ENCODE measurements around the gene IFFO2.

IFFO2 gene

DNA sequence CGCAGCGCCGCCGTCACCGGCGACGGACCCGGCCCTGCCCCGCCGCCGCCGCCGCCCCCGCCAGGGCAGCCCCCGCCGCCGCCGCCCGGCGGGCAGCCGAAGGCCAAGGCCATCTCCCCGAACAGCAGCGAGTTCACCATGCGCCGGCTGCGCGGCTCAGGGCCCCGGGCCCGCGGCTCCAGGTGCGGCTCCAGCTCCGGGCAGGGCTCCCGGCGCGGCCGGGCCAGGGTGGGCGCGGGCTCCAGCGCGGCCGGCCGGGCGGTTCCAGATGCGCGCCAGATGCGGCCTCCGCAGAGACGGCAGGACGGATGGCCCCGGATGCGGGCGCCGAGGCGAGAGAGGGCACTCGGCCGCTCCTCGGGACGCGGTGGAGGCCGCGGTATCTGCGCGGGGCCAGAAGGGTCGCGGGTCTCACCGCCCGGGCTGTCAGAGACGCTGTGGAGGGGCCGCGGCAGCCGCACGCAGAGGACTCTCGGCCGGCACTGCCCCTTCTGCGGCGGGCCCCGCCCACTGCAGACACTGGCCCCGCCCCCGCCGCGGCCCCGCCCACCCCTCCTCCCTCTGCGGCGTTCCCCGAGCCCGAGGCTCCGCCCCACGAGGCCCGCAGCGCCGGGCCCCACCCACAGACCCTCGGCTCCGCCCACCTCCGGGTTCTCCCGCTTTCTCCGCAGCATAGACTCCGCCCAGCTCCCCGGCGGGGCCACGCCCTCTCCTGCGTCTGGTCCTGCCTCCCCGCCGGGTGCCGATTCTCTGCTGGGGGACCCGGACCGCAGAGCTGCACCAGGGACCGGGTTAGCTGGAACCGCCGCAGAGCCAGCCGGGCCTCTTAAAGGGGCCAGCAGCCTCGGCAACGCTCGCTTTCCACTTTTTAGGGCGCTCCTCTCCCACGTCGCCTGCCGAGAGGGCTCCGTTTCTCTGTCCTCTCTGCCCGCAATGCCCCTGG lies at the start of gene IFFO2:
Gene IFFO2, minus strand, starts transcription at position 484 of the 943 bp plus-strand sequence. Its CDS starts 344 bp downstream, at position 140.
- DNase-seq: peak; percentile 96 to 98

DNA sequence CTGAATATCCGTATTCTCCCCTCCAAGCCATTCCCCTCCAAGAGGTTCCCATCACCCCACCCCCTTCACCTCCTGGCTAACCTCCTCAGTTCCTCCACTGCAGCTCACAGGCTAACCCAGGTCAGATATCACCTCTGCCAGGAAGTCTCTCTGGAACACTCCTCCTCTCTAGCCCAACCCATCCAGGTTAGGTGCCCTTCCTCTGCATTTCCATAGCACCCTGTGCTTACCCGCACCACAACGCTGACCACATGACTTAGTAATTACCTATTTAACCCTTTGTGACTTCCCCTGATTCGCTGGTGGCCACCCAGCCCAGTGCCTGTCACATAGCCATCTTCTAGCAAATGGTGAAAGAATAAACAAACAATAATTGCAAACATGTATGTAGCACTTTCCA lies 49.5 kb upstream of the IFFO2 start:
- DNase-seq: no peak

DNA sequence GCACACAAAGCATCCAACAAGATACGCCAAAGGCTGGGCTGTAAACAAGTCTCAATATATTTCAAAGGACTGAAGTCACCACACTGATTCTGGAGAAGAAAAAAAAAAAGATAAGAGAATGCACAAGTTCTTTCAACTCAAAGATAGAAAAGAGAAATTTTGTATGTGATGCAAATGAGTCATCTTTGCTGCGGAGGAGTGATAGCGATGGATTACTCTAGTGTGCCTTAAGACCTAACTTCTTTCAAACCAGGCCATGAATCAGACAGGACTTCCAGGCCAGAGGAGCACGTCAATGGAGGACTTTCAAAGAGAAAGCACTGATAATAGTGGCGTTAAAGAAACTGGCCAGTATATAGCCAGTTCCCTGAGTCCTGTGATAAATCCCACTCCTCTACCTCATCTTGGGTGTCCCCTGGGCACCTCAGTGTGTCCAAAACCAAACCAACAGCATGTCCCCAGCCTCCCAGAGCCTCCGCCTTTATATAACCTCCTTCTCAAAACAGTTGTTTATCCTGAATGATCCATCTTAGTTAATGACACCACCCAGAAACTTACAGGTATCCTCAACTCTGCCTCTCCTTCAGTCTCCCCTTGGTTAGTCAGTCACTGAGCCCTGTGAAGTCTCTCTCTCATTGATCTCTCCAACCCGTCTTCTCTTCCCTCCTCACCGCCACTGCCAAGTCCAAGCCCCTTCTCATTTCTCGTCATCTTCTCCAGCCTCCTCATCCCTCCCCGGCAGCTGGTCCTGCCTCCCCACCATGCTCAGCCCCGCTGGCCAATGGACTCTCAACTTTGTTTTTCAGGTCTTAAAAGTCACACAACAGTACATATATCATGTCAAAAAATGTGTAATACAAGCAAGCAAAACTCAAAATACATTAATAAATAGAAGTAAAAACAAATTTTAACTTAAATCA lies 47.2 kb upstream of the IFFO2 start:
- no peak for DNase-seq

DNA sequence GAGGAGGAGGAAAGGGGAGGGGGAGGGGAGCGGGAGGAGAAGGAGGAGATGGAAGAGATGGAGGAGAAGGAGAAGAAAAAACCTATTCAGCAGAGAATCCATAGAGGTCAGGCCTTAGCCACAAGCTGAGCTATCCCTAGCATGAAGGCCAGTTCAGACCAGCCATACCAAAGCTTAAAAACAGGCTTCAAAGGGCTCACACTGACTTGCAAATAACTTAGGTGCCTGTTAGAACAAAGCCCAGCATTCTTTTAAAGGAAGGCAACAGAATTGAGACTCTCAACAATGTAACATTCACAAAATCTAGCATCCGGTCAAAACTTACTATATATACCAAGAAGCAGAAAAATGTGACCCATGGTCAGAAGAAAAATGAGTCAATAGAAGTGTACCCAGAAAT lies 43.6 kb upstream of the IFFO2 start:
- no peak for DNase-seq

DNA sequence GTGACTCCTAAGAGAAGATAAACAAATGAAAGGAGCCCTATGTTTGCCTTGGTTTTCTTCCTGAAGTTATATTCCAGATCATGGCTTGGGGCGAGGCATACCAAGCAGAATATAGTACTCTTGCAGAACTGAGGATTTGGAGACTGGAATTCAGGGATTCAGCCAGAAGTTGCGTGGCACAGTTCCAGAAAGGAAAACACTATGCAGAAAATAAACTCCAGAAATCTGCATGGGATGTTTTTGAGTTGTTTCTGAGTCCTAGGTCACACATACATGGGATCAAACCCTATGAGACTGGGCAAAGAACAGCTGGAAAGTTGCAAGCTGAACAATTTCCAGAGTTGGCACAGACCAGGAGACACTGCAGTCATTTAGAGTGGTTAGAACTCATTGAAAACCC lies 42.9 kb upstream of the IFFO2 start:
- no peak for DNase-seq

DNA sequence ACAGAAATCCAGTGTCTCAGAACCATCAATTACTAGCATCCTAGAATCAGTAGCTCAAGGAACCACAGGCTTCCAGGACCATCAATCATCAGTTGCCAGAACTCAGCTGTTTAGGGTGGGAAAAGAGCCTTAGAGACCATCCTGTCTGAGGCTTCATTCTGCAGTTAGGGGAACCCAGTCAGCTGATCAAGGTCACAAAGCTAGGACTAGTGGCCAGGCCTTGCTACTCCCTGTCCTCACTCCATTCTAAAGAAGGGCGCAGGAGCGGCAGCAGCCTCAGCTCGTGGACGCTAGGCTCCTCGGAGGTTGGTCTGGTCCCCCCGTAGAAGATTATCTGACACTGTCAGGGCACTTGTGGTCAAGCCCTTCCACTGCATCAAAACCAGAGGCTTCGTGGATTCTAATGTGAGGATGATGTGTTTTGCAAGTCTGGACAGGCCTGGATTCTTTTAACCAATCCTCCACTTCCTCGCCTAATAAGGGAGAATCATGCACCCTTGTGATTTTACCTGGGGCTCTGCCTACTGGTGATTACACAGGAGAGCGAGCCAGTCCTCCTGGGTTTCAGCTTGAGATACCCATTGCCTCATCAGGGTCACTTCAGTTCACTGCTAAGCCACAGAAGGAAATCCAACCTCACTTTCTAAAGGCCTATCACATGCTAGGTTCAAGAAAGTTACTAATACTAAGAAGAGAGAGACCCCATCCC lies 41.7 kb upstream of the IFFO2 start:
- no peak for DNase-seq

DNA sequence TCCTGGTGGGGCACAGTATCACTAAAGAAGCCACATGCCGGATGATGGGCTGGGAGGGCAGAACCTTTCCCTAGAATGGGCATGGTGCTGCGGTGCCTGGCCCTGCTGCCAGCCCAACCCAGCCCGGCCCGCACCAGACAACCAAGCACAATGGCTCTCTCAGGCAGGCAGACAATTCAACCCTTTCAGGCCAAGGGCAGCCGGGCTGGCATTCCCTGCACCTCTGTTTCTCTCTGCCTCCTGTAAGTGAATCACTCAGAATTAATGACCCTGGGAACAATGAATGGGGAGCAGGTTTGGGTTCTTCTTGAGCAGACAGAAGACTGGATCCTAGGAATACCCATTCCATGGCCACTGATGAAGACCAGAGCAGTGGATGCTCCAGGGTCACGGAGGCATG lies 41.0 kb upstream of the IFFO2 start:
- DNase-seq: no peak

DNA sequence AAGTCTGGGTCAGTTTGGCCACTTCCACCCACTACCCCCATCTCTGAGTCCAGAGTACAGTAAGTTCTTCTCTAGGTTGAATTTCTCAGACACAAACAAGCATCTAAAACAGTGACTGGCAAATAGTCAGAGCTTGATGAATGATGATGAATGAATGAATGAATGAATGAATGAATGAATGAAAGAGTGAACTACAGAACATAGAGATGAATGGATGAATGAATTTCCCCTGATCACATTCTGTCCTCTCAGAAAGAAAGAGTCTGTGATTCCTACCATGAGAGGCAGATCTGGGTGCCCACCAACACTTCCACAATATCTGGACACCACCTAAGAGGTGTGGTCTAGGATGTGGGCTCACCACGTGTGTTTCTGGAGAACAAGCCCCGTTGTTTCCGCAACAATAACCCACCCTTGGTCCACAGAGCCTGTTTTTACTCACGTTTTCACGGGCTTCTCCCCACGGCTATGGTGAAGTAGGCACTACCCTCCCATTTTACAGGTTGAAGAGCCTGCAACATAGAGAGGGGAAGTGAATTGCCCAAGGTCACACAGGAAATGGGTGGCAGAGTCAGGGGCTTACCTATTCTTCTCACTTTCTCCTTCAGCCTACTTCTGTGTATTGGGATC lies 40.2 kb upstream of the IFFO2 start:
- DNase-seq: no peak

DNA sequence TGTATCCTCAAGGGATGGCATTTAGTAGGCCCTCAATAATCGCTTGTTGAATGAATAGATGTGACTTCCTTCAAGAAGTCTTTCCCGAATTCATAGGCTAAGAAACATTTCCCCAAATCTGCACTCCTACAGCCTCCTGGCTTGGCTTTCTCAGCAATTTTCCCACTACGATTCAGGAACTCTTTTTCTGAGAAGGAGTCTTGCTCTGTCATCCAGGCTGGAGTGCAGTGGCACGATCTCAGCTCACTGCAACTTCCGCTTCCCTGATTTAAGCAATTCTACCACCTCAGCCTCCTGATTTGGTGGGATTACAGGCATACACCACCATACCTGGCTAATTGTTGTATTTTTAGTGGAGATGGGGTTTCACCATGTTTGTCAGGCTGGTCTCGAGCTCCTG lies 37.9 kb upstream of the IFFO2 start:
- no peak for DNase-seq

DNA sequence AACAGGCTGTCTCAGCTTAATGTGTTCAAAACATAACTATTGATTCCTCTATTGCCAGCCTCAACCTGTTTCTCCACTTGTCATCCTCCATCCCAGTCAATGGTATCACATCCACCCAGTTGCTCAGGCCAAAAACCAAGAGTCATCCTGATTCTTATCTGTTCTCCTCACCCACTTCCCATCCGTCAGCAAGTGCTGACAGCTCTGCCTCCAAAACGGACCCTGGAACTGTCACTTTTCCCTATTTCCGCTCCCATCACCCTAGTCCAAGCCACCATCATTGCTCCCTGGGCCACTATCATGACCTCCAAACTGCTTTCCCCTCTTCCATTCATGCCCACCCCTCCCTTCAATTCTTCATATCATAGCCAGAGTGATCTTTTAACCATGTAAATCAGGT lies 36.2 kb upstream of the IFFO2 start:
- DNase-seq: no peak

DNA sequence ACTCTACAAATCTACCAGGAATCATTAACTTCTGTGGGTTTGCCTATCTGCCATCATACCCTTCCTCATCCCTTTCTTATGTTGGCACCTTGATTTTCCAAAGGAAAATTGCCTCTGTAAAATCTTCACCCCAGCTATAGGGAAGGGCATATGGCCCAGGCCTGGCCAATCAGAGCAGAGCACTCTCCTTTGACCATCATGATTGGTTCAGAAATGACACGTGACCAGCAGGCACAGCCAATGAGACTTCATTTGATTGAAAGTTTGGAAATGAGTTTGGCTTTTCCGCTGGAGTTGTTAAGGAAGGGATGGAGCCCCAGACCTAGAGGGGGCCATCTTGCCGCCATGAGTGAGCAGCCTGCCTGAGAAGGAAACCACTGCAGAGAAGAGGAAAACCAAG lies 35.1 kb upstream of the IFFO2 start:
- no peak for DNase-seq

DNA sequence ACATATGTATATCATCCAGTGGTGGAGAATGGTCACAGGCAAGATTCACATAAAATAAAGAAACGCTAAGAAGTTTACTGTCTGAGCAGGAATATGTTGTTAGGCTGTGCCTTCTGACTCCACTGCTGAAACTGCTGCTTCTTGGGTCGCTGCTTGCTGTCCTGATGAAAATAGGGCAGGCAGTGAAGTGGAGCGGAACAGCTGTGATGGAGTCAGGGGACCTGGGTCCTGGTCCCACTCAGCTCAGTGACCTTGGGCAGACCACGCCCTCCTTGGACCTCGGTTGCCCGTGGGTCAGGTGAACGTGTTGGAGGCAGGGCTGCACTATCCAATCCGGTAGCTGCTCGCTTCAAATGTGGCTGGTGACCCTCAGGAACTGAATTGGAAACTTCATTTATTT lies 33.4 kb upstream of the IFFO2 start:
- DNase-seq: no peak

DNA sequence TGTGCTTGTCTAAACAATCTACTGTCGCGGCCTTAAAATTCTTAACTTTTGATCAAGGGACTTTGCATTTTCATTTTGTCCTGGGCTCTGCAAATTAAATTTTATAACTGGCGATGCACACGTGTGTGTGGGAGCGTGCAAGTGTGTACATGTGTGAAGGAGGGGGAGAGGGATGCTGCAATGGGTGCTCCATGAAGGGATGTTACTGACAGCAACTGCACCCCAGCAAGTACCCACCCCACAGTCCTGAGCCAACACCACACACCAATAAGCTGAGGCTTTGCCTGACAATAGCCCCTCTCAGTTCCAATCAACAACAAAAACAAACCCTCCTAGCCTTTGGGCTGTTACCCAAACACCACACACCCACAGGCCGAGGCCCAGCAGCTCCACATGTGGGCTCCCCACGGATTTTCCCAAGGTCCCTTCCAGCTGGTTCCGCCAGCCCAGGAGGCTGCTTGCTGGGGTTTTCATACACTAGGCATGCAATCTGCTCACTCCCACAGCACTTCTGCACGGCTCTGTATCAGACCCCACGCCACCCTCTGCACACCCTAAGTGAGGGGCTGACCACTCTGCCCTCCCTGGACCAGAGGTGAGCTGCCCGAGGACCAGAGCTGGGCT lies 32.8 kb upstream of the IFFO2 start:
- no peak for DNase-seq

DNA sequence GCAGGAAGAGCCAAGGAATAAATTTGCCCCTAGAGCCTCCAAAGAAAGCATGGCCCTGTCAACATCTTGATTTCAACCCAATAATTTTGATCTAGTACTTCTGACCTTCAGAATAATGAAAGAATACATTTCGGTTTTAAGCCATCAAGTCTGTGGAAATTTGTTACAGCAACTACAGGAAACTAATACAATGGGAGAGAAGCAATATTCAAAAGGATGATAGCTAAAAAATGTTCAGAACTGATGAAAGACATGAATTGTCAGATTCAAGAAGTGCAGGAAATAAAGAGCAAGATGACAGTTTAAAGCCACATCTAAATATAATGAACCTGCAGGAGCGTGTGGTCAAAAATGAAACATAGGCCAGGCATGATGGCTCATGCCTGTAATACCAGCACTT lies 24.8 kb upstream of the IFFO2 start:
- no peak for DNase-seq

DNA sequence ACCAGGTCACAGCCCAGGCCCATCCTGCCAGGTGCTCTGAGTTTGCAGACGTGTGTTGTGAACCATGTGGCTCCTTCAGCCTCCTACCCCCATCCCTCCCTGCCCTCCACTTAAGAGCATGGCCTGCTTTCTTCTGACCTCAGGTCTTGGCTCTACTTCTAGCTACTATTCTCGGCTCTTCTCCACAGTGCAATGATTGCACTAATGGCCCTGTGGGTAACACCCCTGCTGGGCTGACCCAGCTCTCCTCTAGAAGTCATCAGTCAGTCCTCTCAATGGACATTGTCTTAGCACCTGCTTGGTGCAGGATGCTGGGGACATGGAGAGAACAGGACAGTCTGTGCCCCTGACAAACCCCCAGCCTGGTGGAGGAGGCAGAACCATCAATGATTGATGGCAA lies 22.2 kb upstream of the IFFO2 start:
- DNase-seq: no peak

DNA sequence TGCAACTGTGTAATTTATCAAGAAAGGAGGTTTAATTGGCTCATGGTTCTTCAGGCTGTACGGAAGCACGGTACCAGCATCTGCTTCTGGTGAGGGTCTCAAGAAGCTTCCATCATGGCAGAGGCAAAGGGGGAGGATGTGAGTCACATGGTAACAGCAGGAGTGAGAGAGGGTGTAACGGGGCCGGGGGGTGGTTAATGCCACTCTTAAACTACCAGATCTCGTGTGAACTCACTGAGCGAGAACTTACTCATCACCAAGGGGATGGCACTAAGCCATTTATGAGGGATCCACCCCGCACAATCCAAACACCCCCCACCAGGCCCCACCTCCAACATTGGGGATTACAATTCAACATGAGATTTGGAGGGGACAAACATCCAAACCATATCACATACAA lies 21.0 kb upstream of the IFFO2 start:
- no peak for DNase-seq

DNA sequence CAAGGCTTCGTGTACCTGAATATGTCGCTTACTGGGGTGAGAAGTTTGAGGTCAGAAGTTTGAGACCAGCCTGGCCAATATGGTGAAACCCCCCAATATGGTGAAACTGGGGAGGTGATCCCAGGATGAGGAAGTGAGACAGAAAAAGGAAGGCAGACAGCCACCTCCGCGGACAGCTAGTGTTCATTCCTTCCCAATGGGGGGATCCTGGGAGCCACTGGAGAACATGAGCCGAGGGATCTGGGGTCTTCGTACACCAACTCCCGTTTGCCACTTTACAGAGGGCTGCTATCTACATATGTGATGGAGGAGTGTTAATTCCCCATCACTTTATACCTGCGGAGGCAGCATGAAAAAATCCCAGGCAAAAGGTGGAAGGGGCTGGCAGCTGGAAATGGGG lies 19.6 kb upstream of the IFFO2 start:
- DNase-seq: no peak

DNA sequence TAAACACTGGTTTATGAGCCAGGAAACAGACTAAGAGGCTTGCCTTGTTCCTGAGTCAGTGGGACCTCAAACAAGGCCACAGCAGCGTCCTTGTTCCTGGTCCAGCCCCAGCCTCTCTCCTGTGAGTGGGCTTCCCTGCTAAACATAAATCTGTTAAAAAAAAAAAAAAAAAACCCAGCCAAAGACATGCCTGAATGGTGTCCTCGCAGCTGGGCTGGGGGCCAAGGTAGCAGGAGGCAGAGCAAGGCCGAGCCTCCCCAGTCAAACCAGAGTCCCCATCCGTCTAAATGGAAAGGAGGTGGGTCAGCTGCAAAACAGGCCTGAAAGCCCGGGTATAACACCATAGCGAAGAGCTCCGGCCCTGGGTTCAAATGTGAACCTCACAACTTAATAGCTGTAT lies 18.1 kb upstream of the IFFO2 start:
- no peak for DNase-seq

DNA sequence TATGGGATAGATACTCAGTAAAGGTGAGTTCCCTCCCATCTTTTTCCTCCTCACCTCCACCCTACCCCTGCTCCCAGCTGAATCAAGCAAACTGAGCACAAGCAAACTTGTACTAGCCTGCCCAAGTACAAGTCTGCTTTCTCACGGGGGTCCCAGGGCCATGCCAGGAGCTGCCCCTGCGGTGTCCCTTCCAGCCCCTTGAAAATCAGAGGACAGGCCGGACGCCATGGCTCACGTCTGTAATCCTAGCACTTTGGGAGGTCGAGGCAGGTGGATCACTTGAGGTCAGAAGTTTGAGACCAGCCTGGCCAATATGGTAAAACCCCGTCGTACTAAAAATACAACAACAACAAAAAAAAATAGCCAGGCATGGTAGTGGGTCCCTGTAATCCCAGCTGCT lies 17.5 kb upstream of the IFFO2 start:
- DNase-seq: no peak

DNA sequence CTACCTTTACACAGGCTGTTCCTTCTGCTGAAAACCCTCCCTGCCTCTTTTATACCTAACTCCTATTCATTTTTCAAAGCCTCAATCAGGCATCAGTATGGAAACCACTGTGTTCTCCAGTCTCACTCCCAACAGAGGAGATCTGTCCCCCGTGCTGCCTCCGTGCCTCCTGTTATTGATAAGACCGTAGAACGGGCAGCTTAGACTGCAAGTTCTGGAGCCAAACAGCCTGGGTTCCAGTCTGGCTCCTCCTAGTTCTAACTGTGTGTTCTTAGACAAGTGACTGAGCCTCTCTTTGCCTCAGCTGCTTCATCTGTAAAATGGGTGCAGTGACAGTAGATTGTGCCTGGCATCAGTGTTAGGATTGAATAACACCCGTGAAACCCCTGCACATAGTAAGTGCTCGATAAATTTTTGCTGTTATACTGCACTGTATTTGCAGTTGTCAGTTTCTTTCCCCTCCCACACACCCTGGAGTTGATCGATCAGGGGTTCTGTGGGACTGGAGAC lies 17.0 kb upstream of the IFFO2 start:
- no peak for DNase-seq

DNA sequence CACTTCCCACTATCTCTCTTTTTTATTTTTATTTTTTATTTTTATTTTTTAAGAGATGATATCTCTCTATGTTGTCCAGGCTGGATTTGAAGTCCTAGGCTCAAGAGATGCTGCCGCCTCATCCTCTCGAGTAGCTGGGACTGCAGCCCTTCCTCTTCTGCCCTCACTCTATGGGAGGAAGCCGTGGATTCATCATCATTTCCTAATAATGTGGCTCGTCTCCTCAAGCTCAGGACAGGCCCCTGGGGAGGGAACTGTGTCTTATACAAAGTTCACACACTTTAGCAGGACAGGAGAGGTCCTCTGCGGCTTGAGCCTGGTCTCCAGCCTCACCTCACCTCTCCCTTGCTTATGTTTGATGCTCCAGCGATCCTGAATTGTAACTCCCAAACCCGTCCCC lies 16.5 kb upstream of the IFFO2 start:
- no peak for DNase-seq

DNA sequence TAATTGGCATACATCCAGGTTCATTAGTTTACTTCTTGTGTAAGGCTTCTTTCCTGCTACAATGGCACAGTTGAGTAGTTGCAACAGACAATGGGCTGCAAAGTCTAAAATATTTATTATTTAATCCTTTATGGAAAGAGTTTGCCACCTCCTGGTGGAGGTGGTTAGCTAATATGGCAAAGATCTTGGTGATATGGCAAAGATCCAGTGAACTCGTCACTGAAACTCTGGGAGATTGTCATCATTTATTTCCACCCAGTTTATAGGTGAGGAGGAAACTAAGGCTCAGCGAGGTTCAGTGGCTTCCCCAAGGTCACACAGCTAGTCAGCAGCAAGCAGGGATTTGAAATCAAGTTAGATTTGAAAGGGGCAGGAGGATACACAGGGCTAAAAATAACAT lies 16.1 kb upstream of the IFFO2 start:
- DNase-seq: peak in 1 of 2 donors; percentile 66
